Neuronal stem cell (in vitro differentiated cells): ENCODE data around the gene SEMA4B.
"Not testable (repeated sequence)": the region's sequence is repeated elsewhere in the genome, so short reads cannot be mapped to it uniquely, and the experiment has no call there.

Experiments
- DNase-seq: peaks from one replicate; pipeline ENCODE4 v3.0.0-alpha.2; 2013; ENCODE audit warnings: low spot score
- H2AFZ ChIP-seq: one replicate; pipeline ENCODE4 v1.6.1; 2013; ENCODE audit warnings: mild to moderate bottlenecking, low read length, inconsistent platforms
- H2AK5ac ChIP-seq: 2 replicates; pipeline ENCODE4 v1.6.1; 2013; ENCODE audit warnings: low read depth, mild to moderate bottlenecking, inconsistent platforms, low read length, moderate library complexity, mixed read lengths
- H2BK120ac ChIP-seq: 2 replicates; pipeline ENCODE4 v1.6.1; 2013; ENCODE audit warnings: low read depth, mild to moderate bottlenecking, inconsistent platforms, low read length, moderate library complexity, mixed read lengths
- H2BK12ac ChIP-seq: one replicate; pipeline ENCODE4 v1.6.1; 2013; ENCODE audit warnings: low read length, inconsistent platforms
- H2BK15ac ChIP-seq: 2 replicates; pipeline ENCODE4 v1.6.1; 2013; ENCODE audit warnings: mild to moderate bottlenecking, low read length, inconsistent platforms, mixed read lengths
- H2BK5ac ChIP-seq: one replicate; pipeline ENCODE4 v1.6.1; 2013; ENCODE audit warnings: inconsistent platforms, mild to moderate bottlenecking, low read length, moderate library complexity
- H3K14ac ChIP-seq: one replicate; pipeline ENCODE4 v1.6.1; 2013; ENCODE audit warnings: low read length, inconsistent platforms
- H3K18ac ChIP-seq: 2 replicates; pipeline ENCODE4 v1.6.1; 2013; ENCODE audit warnings: low read length, inconsistent platforms
- H3K23ac ChIP-seq: 2 replicates; pipeline ENCODE4 v1.6.1; 2013; ENCODE audit warnings: low read depth, mild to moderate bottlenecking, mixed read lengths, low read length, inconsistent platforms; ENCODE audit not compliant: poor library complexity
- H3K27ac ChIP-seq: replicated peaks from 3 replicates; pipeline ENCODE4 v1.5.1; 2013; ENCODE audit warnings: low read length, inconsistent platforms
- H3K27me3 ChIP-seq, 3 experiments: 2 replicates each; pipeline ENCODE4 v1.6.1; 2013; ENCODE audit warnings: low read length in 3 of 3, mild to moderate bottlenecking in 2 of 3, inconsistent platforms in 1 of 3, low read depth in 1 of 3, mixed read lengths in 1 of 3, moderate library complexity in 1 of 3; ENCODE audit not compliant: control insufficient read depth in 3 of 3, insufficient read depth in 3 of 3
- H3K36me3 ChIP-seq, 2 donors: replicated peaks in 1 of 2; 2 replicates each; pipeline ENCODE4 v1.6.1; 2013; ENCODE audit warnings: low read length in 2 of 2; ENCODE audit not compliant: control insufficient read depth in 2 of 2, insufficient read depth in 2 of 2
- H3K4ac ChIP-seq: 2 replicates; pipeline ENCODE4 v1.6.1; 2013; ENCODE audit warnings: inconsistent platforms, mild to moderate bottlenecking, low read length, moderate library complexity
- H3K4me1 ChIP-seq, 2 donors: 1 replicate in 1 of 2; 2 replicates in 1 of 2; pipeline ENCODE4 v1.6.1; 2013; ENCODE audit warnings: low read length in 2 of 2, low read depth in 1 of 2; ENCODE audit not compliant: control insufficient read depth in 2 of 2, insufficient read depth in 1 of 2
- H3K4me2 ChIP-seq: one replicate; pipeline ENCODE4 v1.6.1; 2013; ENCODE audit warnings: mild to moderate bottlenecking, low read length, inconsistent platforms; ENCODE audit not compliant: insufficient read depth, poor library complexity, severe bottlenecking
- H3K4me3 ChIP-seq, 2 donors: 2 replicates each; pipeline ENCODE4 v1.5.1; 2013; ENCODE audit warnings: low read length in 2 of 2, mild to moderate bottlenecking in 2 of 2, inconsistent platforms in 1 of 2, moderate library complexity in 1 of 2
- H3K79me1 ChIP-seq: one replicate; pipeline ENCODE4 v1.6.1; 2013; ENCODE audit warnings: low read depth, mild to moderate bottlenecking, inconsistent platforms, low read length, moderate library complexity
- H3K9ac ChIP-seq: one replicate; pipeline ENCODE4 v1.6.1; 2013; ENCODE audit warnings: mild to moderate bottlenecking, low read depth, low read length, inconsistent platforms; ENCODE audit not compliant: poor library complexity
- H3K9me3 ChIP-seq, 2 donors: replicated peaks in 1 of 2; 2 replicates each; pipeline versions ENCODE3 to v1.6.1; 2013; ENCODE audit warnings: low read length in 2 of 2, mild to moderate bottlenecking in 2 of 2, inconsistent platforms in 1 of 2, low read depth in 1 of 2, mixed read lengths in 1 of 2, moderate library complexity in 1 of 2; ENCODE audit not compliant: control insufficient read depth in 2 of 2, insufficient read depth in 1 of 2
- H4K8ac ChIP-seq: one replicate; pipeline ENCODE4 v1.6.1; 2013; ENCODE audit warnings: low read depth, mild to moderate bottlenecking, inconsistent platforms, low read length, moderate library complexity
- H4K91ac ChIP-seq: one replicate; pipeline ENCODE4 v1.6.1; 2013; ENCODE audit warnings: low read length, low read depth, mild to moderate bottlenecking, inconsistent platforms; ENCODE audit not compliant: poor library complexity
- WGBS, 2 donors: extraction: QIAGEN DNeasy Blood & Tissue Kit; methylation state at CpG; one replicate each; pipeline ENCODE4 v1.1.7; 2013; ENCODE audit warnings: missing lambda C conversion rate in 2 of 2, mixed read lengths in 1 of 2; ENCODE audit not compliant: insufficient read length in 2 of 2, insufficient replicate concordance in 1 of 2; ENCODE audit errors: extremely low coverage in 2 of 2; 5-methylcytosine and 5-hydroxymethylcytosine counted together

Gene SEMA4B

DNA sequence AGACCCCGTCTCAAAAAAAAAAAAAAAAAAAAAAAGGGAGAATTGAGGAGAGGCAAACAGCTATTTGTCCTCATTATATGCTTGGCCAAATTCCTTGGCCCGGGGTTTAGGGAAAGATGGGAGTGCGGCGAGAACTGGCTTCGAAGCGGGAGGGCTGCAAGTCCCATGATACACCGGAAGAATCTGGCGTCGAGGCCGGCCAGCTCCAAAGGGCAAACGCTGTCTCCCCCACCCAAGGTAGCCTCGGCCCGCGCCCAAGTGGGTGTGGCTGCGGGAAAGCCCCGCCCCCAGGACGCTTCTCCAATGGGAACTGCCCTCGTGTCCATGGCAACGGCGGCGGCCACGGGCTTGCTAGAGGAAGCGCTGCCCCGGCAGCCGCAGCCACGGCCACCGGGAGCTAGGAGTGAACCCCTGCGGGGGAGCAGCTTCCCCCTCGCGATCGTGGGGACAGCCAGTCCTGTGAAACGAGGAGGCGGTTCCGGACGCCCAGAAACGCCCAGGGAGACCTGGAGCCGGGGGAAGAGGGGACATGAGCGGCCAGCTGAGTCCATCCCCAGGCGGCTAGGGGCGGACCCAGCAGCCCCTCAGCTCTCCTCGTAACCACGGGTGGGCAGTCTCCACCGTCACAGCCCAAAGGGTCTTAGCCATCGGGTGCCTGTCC, 48.2 kb downstream of the SEMA4B start, which contains the start of gene TTLL13:
Gene TTLL13, plus strand, starts transcription at position 354 of the 661 bp plus-strand sequence. CDS start 1,075 bp downstream, outside the sequence.
- Histone ChIP-seq H2BK12ac (no peak within 1 kb of the TSS), H3K27me3 (peaks cover 0 to 3% (median 0%) of the 10 kb centered on the region in 3 experiments), H2BK5ac (no peak within 1 kb of the TSS), H4K8ac (no peak within 1 kb of the TSS), H2BK120ac (no peak within 1 kb of the TSS), H3K14ac (no peak within 1 kb of the TSS), H3K9me3 (no peaks in the 10 kb centered on the region), H3K4me3 (peak within 1 kb of the TSS; percentile 73 to 86), H3K9ac (peak within 1 kb of the TSS; percentile 67), H3K27ac (no peak within 1 kb of the TSS), H2AFZ (peak within 1 kb of the TSS; percentile 100), H2AK5ac (no peak within 1 kb of the TSS), H3K4ac (no peak within 1 kb of the TSS), H2BK15ac (peak within 1 kb of the TSS; percentile 15), H3K4me1 (peaks cover 2 to 7% of the 10 kb centered on the region in 2 donors), H3K79me1 (no peaks in the 10 kb centered on the region), H3K4me2 (peak within 1 kb of the TSS; percentile 92), H3K18ac (peak within 1 kb of the TSS; percentile 95), H3K23ac (peak within 1 kb of the TSS; percentile 58), H3K36me3 (no peaks in the 10 kb centered on the region), H4K91ac (no peak within 1 kb of the TSS)
- no CpG with 5 or more reads among the region's 44 CpGs for WGBS, 2 donors
- DNase-seq, result peak; percentile 92

DNA sequence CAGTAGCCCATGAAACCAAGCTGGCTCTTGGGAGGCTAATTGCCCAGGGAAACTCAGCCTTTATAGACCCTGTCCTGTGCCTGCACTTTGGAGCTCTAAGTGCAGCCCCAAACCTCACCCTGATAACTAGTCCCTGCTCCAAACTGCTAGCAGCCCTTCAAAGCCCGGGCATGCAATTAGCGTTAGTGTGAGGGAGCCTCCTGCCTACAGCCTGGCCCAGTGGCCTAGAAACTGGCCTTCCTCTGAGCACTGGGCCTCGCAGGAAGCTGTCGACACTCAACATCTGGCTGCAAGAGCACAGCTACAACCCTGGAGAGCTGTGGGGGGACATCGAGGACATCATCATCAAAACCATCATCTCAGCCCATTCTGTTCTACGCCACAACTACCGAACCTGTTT, 56.6 kb downstream of the SEMA4B start:
- no peaks in the 10 kb centered on the region for H3K9me3 ChIP-seq
- H2BK12ac ChIP-seq, result no peak overlapping the region
- no peaks in the 10 kb centered on the region for H3K79me1 ChIP-seq
- no peak overlapping the region for H4K91ac ChIP-seq
- no peaks in the 10 kb centered on the region for H3K4me1 ChIP-seq
- H2BK15ac ChIP-seq, result no peak overlapping the region
- H3K4me3 ChIP-seq, result no peak overlapping the region
- H2AK5ac ChIP-seq, result no peak overlapping the region
- no peak overlapping the region for H3K14ac ChIP-seq
- H2AFZ ChIP-seq, result no peak overlapping the region
- no peak overlapping the region for H3K4ac ChIP-seq
- no peak overlapping the region for H3K4me2 ChIP-seq
- DNase-seq, result no peak
- no peak overlapping the region for H3K9ac ChIP-seq
- no peak overlapping the region for H4K8ac ChIP-seq
- no peaks in the 10 kb centered on the region for H3K27me3 ChIP-seq
- no peak overlapping the region for H3K23ac ChIP-seq
- no peak overlapping the region for H2BK120ac ChIP-seq
- H3K27ac ChIP-seq, result no peak overlapping the region
- no peak overlapping the region for H2BK5ac ChIP-seq
- WGBS, 2 donors, result no CpG with 5 or more reads among the region's 7 CpGs
- no peaks in the 10 kb centered on the region for H3K36me3 ChIP-seq
- no peak overlapping the region for H3K18ac ChIP-seq

DNA sequence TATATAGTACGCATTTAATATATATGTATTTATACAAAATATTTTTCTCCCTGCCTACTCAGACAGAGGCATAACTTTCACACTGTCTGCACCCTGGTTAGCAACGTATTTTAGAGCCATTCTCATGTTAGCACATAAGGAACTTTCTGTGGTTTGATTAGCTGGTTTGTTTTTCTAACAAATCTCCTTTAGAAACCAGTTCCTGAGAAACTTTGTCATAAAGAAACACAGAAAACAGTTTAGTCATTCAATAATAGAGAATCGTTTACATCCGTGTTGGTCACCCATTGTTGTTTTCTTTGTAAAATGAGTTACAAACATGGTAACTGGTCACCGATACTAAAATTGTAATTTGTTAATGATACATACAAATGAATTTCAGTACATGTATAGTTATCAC, 58.4 kb downstream of the SEMA4B start:
- Histone ChIP-seq H2BK12ac (no peak overlapping the region), H4K8ac (no peak overlapping the region), H3K27ac (no peak overlapping the region), H3K9me3 (no peaks in the 10 kb centered on the region), H3K4me1 (peaks cover 2 to 3% of the 10 kb centered on the region in 2 donors), H3K79me1 (no peaks in the 10 kb centered on the region), H2AK5ac (no peak overlapping the region), H2BK120ac (no peak overlapping the region), H3K4me2 (no peak overlapping the region), H3K9ac (no peak overlapping the region), H3K4ac (no peak overlapping the region), H3K18ac (no peak overlapping the region), H3K27me3 (no peaks in the 10 kb centered on the region), H3K4me3 (no peak overlapping the region), H2BK5ac (no peak overlapping the region), H4K91ac (no peak overlapping the region), H3K36me3 (no peaks in the 10 kb centered on the region), H2AFZ (no peak overlapping the region), H3K23ac (no peak overlapping the region), H3K14ac (no peak overlapping the region), H2BK15ac (no peak overlapping the region)
- no peak for DNase-seq
- no CpG with 5 or more reads among the region's 5 CpGs for WGBS, 2 donors

DNA sequence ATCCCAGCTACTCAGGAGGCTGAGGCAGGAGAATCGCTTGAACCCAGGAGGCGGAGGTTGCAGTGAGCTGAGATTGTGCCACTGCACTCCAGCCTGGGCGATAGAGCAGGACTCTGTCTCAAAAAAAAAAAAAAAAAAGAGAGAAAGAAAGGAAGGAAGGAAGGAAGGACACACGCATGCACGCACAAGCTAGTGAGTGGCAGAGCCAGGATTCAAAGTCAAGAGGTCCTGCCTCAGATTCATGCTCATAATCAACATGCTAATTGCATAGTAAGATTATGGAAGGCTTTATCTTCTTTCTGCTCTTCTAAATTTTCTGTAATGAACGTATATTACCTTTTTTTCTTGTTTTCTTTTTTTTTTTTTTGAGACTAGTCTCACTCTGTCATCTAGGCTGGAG, 59.6 kb downstream of the SEMA4B start:
- not testable (repeated sequence) for H3K14ac ChIP-seq, H3K4me3 ChIP-seq

More for the DNA sequence above, 59.6 kb downstream of the SEMA4B start:
- not testable (repeated sequence) for H3K4me1 ChIP-seq, H2BK12ac ChIP-seq, H3K18ac ChIP-seq, H2AFZ ChIP-seq, H3K4ac ChIP-seq, H4K8ac ChIP-seq, H2BK5ac ChIP-seq, H2AK5ac ChIP-seq, H3K23ac ChIP-seq, H4K91ac ChIP-seq, DNase-seq, H2BK15ac ChIP-seq, H3K27ac ChIP-seq, H3K9me3 ChIP-seq, H3K36me3 ChIP-seq, H3K27me3 ChIP-seq, H3K9ac ChIP-seq, H2BK120ac ChIP-seq, H3K79me1 ChIP-seq, H3K4me2 ChIP-seq
- no CpG with 5 or more reads among the region's 6 CpGs for WGBS, 2 donors
